ENCODE data around the gene OXT.
"Not testable (repeated sequence)": the region's sequence is repeated elsewhere in the genome, so short reads cannot be mapped to it uniquely, and the experiment has no call there.

OXT gene

GRCh38 chr20:3051385-3052019 is 19.9 kb upstream of the OXT start:
- no peak for FAIRE-seq

DNA sequence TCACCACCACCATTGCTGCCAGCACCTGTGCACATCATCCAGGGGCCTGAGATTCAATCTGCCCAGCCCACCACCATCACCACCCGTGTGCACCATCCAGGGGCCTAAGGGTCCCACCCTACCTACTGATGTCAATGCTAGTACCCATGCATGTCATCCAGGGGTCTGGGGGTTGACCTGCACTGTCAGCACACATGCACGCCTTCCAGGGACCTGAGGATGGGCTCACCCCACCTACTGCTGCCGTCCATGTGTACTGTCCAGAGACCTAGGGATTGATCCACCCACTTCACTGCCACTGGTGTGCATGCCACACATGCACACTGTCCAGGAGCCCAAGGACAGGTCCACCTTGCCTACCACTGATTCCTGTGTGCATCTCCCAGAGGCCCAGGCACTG is 11.9 kb upstream of the OXT start:
- FAIRE-seq, result no peak

GRCh38 chr20:3064119-3064518 is 7.3 kb upstream of the OXT start:
- not testable (repeated sequence) for FAIRE-seq

- no peak for FAIRE-seq
Observed at GRCh38 chr20:3067139-3068014, 4.0 kb upstream of the OXT start.

GRCh38 chr20:3068075-3068474 is 3.3 kb upstream of the OXT start:
- FAIRE-seq, result no peak

GRCh38 chr20:3068986-3069900 is 2.2 kb upstream of the OXT start:
- no peak for FAIRE-seq

DNA sequence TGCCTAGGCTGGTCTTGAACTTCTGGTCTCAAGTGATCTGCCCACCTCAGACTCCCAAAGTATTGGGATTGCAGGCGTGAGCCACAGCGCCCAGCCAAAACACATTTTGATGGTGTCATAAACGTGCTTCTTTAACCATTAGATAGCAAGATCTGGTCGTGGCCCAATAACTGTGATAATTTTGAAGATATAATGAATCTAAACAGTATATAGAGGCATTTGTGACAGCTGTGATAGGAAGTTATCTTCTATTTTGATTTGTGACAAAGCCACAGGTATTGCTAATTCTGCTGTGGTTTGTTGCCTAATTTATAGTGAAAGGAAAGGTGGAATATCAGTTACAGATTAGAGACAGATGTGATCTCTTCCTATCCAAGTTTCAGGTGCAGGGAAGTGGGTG is 695 bp upstream of the OXT start:
- no peak for FAIRE-seq

DNA sequence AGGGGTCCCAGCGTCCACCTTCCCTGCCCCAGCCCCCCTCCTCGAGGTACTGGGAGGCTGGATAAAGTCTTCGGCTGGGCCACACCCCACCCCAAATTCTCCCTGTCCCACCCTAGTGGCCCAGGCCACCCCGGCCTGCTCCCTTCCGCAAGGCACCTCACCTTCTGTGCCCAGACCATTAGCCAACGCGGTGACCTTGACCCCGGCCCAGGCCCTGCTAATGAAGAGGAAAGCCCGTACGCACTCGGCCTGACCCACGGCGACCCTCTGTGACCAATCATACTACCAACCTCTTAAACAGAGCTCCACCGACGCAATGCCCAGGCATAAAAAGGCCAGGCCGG is 182 bp upstream of the OXT start:
- no peak for FAIRE-seq

- FAIRE-seq, result no peak
Observed at GRCh38 chr20:3072530-3073250, 1.3 kb downstream of the OXT start.

GRCh38 chr20:3073251-3073643 is 1.8 kb downstream of the OXT start:
- FAIRE-seq, result not testable (repeated sequence)

GRCh38 chr20:3074812-3075211 is 3.4 kb downstream of the OXT start:
- FAIRE-seq, result no peak

- not testable (repeated sequence) for FAIRE-seq
Observed at GRCh38 chr20:3075315-3075714, 3.9 kb downstream of the OXT start.

GRCh38 chr20:3077618-3078134 is 6.3 kb downstream of the OXT start:
- no peak for FAIRE-seq

GRCh38 chr20:3080939-3081388 is 9.5 kb downstream of the OXT start:
- FAIRE-seq, result no peak

GRCh38 chr20:3081641-3082040 is 10.2 kb downstream of the OXT start:
- no peak for FAIRE-seq

- FAIRE-seq, result no peak
Observed at GRCh38 chr20:3082306-3082951, 11.0 kb downstream of the OXT start.

DNA sequence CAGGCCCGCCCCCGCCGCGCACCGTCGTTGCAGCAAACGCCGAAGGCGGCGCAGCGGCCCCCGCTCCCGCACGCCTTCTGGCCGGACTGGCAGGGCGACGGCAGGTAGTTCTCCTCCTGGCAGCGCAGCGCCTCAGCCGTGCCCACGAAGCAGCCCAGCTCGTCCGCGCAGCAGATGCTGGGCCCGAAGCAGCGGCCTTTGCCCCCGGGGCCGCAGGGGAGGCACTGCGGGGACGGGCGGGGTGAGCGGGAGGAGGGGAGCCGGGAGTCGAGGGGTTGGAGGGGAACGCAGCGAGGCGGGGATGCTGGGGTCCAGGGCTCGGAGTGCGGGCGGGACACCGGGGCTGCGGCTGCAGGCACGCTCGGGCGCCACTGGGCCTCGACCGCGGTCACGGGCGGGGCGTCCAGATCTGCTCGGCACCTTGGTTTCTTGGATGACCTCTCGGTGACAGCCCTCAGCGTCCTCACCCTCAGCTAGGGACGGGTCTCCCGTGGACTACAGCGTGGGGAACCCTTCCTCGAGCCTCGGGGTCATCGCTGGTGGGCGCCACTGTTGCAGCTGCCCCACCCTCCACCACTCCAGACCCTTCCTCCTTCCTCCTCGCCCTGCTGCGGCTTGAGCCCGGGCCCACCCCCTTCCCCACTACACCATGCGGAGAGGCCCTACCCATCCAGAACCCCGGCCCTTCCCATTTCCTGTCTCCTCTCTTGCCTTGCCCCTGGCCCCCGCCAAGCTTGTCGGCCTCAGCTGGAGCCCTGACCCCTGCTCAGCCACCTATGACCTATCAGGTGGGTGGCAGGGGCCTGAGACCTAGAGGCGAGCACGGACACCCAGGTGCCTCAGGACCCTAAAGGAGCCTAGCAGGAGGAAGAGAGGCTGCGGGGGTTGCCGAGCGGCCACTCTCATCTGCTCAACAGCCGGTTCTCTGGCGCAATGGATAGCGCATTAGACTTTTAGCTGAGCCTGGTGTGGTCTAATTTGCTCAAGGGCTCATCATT is 11.8 kb downstream of the OXT start:
- no peak for FAIRE-seq

DNA sequence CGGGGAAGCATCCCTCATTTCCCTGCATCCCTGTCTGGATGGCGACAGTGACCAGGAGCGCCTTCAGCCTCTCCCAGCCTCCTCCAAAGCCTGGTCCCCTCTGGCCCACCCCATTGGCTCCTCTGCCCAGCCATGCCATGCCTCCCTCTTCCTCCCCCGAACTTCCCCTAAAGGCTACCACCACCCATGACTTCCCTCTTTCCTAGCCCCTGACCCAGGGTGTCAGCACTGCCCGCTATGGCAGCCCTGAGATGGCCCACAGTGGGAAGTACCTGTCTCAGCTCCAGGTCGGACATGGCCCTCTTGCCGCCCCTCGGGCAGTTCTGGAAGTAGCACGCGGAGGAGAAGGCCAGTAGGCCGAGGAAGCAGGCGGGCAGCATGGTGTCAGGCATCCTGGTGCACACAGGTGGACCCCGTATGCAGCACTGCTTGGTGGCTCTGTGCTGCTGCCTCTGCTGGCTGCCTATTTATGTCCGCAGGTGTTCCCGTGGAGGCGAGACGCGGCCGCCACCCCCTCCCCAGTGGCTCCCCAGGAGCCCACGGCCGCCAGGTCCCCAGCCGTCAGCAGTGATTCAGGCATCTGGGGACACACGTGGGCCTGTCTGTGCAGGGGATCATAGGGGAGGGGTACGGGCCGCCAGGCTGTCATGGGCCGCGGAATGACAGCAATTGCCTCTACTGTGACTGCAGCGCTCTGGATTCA is 13.0 kb downstream of the OXT start, which contains the start of gene AVP:
Gene AVP, minus strand, starts transcription at position 442 of the 703 bp plus-strand sequence. Its CDS starts 50 bp downstream, at position 392.
- no peak for FAIRE-seq

GRCh38 chr20:3084986-3085360 is 13.6 kb downstream of the OXT start:
- no peak for FAIRE-seq

- no peak for FAIRE-seq
Observed at GRCh38 chr20:3085571-3086072, 14.2 kb downstream of the OXT start.
